ENCODE results near the gene ORM1. TPM values are rescaled to one million over a fixed set of nuclear protein-coding genes. Genes with fewer than 3 reads are reported as not detected.

ORM1 gene
- not detected in 2 replicates for total RNA-seq

GRCh38 chr9:114322831-114323531 is at the start of gene ORM1:
Gene ORM1 (plus strand): TSS chr9:114323098. CDS start chr9:114323134, 36 bp downstream.

DNA sequence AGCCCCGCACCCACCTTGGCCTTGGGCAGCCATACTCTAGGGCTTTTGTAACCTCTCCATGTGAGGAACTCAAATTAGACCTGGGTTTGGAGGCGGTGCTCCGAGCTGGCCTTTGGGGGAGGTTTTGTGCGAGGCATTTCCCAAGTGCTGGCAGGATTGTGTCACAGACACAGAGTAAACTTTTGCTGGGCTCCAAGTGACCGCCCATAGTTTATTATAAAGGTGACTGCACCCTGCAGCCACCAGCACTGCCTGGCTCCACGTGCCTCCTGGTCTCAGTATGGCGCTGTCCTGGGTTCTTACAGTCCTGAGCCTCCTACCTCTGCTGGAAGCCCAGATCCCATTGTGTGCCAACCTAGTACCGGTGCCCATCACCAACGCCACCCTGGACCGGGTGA is 6.7 kb downstream of the ORM1 start, which contains the start of gene ORM2:
Gene ORM2, plus strand, starts transcription at position 245 of the 398 bp plus-strand sequence. Its CDS starts 36 bp downstream, at position 281.

Other genes starting within 250 kb of the ORM1 start
- not detected in 2 replicates for gene AMBP, start 244.8 kb upstream of the ORM1 start, total RNA-seq
- gene KIF12, start 223.8 kb upstream of the ORM1 start, total RNA-seq: not detected in 2 replicates
- gene COL27A1, start 167.6 kb upstream of the ORM1 start, total RNA-seq: 11.3 and 19.4 TPM in 2 replicates
- not detected in 2 replicates for gene ORM2, start 6.8 kb downstream of the ORM1 start, total RNA-seq
- gene AKNA, start 64.9 kb downstream of the ORM1 start, total RNA-seq: 6.3 and 7.7 TPM in 2 replicates
- gene WHRN, start 182.4 kb downstream of the ORM1 start, total RNA-seq: 2.3 and 2.7 TPM in 2 replicates

All from smooth muscle cell of the umbilical artery (primary cell).